RPMI7951 (cell line): ENCODE data around the gene CFAP53. TPM values are rescaled to one million over a fixed set of nuclear protein-coding genes. Genes with fewer than 3 reads are reported as not detected.
A peak's percentile ranks its signal among the peaks of the same experiment; 100 is the strongest.
"Not testable (repeated sequence)": the region's sequence is repeated elsewhere in the genome, so short reads cannot be mapped to it uniquely, and the experiment has no call there.

Experiments
- DNase-seq: peaks from one replicate; pipeline ENCODE4 v3.0.0-alpha.2; 2012; ENCODE audit warnings: low read depth
- total RNA-seq: library from RNA; depleted of rRNA; stranded (reverse); fragments of >200 nt; shearing (Covaris generic); gene quantifications from 2 replicates; pipeline ENCODE4 v1.2.3, GENCODE V29; 2014; rRNA removed

The CFAP53 gene
- total RNA-seq: 0.36 and 0.68 TPM in 2 replicates

DNA sequence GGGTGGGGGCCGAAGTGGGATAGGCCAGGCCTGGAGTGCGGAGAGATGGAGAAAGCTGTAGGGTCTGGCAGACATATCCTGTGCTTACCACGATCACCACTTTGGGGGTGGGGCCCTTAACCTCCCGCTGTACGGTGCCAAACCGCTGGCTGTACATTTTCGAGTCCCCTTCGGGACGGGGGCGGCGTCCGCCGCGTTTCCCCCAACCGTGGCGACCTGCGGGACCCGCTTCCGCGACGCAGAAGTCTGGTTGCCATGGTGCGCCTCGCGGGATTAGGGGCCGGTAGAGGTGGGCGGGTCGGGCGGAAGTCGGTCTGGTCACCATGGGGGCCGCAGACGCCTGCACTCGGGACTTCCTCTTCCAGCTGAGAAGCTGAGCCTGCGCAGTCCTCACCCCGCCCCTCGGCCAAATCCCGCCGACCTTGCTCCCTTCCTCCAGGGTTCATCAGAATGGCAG, at the start of gene CFAP53:
TSS of gene CFAP53 (minus strand) at position 248 of the 457 bp plus-strand sequence. CDS start at position 157, 91 bp downstream.
- peak; percentile 81 for DNase-seq

GRCh38 chr18:50315100-50315871, 49.0 kb upstream of the CFAP53 start:
- no peak for DNase-seq

DNA sequence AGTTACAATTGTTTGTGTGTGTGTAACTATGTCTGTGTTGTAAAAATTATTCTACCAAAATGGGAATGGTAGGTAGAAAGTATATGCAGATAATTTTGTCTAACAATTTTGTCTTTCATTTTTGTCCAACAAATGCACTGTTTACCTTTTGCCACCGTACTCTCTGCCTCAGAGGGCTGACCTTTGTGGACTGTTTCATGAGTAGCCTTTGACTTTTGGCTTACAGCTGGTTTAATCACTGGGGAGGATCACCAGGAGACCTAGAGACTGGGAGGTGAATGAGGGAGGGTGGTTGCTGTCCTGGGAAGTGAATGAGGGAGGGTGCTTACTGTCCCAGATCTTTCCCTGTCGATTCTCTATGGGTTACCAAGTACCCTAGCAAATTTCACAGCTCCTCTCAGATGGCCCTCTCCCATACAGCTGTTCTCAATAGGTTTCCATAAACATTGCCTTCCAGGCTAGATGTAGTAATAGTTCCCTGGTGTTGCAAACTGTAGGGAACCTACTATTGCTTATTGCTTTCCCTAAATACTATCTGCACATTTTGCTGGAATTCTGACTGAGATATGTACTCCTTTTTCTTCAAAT, 47.7 kb upstream of the CFAP53 start:
- DNase-seq: no peak

- DNase-seq: no peak
Observed at GRCh38 chr18:50313031-50313607, 46.8 kb upstream of the CFAP53 start.

GRCh38 chr18:50312296-50313030, 46.2 kb upstream of the CFAP53 start:
- no peak for DNase-seq

DNA sequence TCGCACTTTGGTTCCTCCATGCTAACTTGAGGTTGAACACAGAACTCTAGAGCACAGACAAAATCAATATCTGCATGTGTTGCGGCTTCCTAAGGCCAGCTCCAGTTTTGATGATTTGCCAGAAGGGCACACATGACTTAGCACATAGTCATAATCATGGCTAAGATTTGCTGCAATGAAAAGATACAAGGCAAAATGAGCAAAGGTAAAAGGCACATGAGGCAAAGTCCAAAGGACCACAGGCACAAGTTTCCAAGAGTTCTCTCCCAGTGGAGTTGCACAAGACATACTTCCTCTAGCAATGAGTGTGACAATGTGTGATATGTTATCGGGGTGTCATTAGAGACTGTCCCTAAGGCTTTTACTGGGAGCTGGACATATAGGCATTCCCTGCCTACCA, 45.4 kb upstream of the CFAP53 start:
- DNase-seq: no peak

- peak; percentile 5 for DNase-seq
Observed at GRCh38 chr18:50310080-50310479, 43.8 kb upstream of the CFAP53 start.

DNA sequence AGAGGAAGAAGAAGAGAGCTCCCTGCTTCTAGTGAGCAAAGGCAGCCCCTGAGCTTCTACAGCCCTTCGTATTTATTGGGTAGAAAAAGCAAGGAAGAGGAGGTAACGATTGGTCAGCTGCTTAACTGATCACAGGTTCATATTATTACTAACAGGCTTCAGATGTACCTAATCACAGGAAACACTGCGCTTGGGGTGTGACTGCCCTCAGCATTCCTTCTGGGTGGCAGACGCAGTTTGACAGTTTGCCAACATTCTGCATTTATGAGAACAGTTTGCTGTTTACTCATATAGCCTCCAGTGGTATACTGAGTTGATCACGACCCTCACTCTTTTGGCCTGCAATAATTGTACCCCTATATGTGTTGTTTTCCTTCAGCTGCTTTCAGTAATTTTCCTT, 42.6 kb upstream of the CFAP53 start:
- DNase-seq: not testable (repeated sequence)

GRCh38 chr18:50307738-50308470, 41.6 kb upstream of the CFAP53 start:
- DNase-seq: peak; percentile 84

GRCh38 chr18:50307400-50307737, 41.1 kb upstream of the CFAP53 start:
- no peak for DNase-seq

DNA sequence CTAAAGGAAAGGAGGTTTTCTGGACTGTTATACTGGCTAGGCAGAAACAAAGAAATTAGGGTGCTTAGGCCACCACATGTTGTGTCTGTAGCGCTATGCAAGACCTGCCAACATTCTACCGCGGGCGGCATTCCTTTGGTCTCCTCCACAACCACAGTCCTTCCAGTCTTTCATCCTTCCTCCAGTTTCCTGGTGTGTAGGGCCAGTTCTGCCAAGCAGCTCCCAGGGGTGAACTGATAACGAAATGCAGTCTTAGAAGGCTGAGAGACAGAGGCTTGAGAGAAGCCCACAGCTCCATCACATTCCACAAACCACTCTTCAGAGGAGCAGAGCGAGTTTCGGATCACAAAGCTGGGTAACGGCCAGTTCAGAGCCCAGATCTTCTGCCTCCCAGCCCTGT, 40.6 kb upstream of the CFAP53 start:
- peak; percentile 83 for DNase-seq

DNA sequence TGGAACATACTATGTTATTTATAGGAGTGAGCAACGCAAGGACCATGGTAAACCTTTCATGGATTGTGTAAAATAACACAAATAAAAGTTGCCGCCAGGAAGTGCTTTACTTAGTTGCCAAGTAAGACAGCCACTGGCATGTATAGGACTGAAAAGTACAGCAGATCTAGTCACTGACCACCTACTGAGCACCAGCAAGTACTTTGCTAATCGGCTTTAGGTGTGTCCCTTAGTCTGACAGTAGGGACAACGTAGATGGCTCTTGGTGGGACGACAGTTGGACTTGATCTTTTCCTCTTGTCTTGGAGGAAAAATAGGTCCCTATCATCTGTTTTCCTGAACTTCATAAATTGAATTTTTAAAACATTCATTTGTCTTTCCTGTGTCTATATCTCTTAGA, 34.8 kb upstream of the CFAP53 start:
- no peak for DNase-seq

DNA sequence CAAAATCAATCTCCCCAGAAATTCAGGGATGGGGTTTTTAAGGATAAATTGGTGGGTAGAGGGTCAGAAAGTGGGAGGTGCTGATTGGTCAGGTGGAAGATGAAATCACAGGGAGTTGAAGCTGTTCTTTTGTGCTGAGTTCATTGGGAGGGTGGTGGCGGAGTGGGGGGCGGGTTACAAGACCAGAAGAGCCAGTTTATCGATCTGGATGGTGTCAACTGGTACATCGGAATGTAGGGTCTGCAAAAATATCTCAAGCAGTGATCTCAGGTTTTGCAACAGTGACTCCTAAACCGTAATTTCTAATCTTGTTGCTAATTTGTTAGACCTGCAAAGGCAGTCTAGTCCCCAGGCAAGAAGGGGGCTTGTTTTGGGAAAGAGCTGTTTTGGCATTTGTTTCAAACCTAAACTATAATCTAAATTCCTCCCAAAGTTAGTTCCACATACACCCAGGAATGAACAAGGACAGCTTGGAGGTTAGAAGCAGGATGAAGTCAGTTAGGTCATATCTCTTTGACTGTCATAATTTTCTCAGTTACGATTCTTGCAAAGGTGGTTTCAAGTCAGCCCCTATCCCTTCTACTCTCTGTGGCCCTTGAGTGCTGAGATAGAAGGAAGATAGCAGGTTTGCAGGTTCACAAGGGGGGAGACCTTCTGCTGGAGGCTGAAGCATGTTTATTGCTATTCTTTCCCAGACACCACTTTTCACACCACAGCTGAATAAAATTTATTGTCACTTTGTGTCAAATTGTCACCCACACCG, 33.5 kb upstream of the CFAP53 start:
- DNase-seq: no peak

GRCh38 chr18:50298443-50299284, 32.4 kb upstream of the CFAP53 start:
- no peak for DNase-seq

- peak; percentile 69 for DNase-seq
Observed at GRCh38 chr18:50297621-50298442, 31.5 kb upstream of the CFAP53 start.

DNA sequence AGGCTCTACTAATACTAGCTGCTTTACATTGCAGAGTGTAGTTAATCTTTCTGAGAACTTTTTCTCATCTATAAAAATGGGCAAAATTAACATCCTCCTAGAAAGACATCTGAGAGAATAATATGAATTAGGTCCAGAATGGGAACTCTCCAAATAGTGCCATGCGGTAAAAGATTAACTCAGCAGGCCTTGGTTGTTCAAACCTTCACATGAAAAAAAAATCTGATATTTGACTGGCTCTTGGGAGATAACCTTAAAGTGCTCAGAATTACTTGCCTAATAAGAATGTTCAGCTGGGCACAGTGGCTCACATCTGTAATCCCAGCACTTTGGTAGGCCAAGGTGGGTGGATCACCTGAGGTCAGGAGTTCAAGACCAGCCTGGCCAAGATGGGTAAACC, 26.7 kb upstream of the CFAP53 start:
- DNase-seq: no peak

- no peak for DNase-seq
Observed at GRCh38 chr18:50289108-50289443, 22.8 kb upstream of the CFAP53 start.

GRCh38 chr18:50288348-50289107, 22.2 kb upstream of the CFAP53 start:
- DNase-seq: not testable (repeated sequence)
